Left hindlimb (tissue), 1 donor: Measurements from ENCODE around the gene NOL6.

ENCODE experiments used
- DNase-seq: peaks from one replicate; pipeline ENCODE4 v3.0.0-alpha.2; 2018

Gene NOL6

GRCh38 chr9:33447799-33448553, 25.7 kb downstream of the NOL6 start:
- DNase-seq = no peak

- peak; percentile 77 for DNase-seq
Observed at GRCh38 chr9:33446946-33447798, 26.6 kb downstream of the NOL6 start, which contains the start of gene AQP3. Gene AQP3, minus strand, starts transcription at chr9:33447593. Its CDS starts 63 bp downstream, at chr9:33447530.

DNA sequence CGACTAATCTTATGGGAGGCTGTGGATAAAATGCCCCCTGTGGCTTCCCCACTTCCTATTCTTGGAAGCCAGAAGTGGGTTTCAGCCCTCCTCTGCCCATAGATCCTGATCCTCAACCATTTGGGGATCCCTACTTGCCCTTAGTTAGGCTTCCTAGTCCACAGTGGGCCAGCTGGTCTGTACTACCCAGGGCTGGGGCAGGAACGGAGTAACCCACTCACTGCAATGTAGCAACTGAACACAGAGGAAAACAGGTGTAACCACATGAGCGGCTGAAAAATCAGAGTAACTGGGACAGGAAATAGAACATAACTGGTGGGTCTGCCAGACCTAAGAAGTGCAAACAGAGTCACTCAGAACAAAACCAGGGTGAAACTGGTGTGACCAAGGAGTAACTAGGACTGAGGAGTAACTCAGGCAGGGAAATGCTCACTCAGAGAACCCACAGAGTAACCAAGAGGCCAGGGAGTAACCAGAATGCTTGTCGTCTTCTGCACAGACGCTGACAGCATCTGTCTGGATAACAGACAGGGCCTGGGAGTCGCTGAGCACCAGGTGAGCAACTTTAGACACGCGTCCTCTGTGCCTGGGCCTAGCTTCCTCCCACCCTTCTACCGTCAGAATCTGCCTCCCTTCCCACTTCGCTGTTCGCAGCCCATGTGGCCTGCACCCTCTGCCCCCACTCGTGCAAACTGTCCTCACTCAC, 27.3 kb downstream of the NOL6 start:
- DNase-seq = no peak

- DNase-seq = no peak
Observed at GRCh38 chr9:33445389-33446239, 28.1 kb downstream of the NOL6 start.

- DNase-seq = no peak
Observed at GRCh38 chr9:33443464-33444154, 30.1 kb downstream of the NOL6 start.

GRCh38 chr9:33443047-33443446, 30.7 kb downstream of the NOL6 start:
- no peak for DNase-seq

- DNase-seq = no peak
Observed at GRCh38 chr9:33442125-33442524, 31.6 kb downstream of the NOL6 start.

DNA sequence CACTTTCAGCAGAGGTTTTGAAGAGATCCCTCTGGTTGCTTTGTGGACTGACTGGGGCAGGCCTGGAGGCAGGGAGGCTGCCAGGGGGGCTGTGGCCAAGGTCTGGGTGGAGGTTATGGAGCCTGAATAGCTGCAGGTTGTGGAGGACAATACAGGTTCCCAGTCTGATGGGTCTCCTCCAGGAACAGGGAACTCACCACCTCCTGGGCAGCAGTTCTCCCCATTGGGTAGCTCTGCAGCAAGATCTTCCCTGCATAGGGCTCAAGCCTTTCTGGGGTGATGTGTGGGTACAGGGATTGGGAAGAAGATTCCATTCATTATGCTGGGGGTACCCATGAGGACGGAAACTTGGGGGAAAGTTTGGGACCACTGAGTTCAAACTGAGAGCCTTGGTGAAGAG, 33.1 kb downstream of the NOL6 start:
- no peak for DNase-seq

GRCh38 chr9:33440204-33440603, 33.5 kb downstream of the NOL6 start:
- no peak for DNase-seq

DNA sequence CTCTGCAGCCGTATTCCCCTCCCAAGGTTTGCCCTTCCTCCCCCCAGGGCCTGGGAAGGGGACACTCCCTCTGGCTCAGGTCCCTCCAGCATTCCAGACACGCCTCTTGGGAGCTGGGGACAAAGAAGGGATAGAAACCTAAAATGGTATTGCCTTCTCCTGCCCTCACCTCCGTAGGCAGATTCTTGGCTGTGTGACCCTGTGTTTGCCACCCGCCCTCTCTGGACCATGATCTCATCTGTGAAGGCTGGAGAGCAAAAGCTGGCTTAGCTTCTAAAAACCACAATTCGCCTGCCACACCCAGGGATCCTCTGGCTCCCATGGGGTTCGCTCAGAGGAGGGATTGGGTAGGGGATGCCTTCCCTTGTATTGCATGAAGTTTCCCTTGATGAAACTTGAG, 34.0 kb downstream of the NOL6 start:
- DNase-seq = no peak

DNA sequence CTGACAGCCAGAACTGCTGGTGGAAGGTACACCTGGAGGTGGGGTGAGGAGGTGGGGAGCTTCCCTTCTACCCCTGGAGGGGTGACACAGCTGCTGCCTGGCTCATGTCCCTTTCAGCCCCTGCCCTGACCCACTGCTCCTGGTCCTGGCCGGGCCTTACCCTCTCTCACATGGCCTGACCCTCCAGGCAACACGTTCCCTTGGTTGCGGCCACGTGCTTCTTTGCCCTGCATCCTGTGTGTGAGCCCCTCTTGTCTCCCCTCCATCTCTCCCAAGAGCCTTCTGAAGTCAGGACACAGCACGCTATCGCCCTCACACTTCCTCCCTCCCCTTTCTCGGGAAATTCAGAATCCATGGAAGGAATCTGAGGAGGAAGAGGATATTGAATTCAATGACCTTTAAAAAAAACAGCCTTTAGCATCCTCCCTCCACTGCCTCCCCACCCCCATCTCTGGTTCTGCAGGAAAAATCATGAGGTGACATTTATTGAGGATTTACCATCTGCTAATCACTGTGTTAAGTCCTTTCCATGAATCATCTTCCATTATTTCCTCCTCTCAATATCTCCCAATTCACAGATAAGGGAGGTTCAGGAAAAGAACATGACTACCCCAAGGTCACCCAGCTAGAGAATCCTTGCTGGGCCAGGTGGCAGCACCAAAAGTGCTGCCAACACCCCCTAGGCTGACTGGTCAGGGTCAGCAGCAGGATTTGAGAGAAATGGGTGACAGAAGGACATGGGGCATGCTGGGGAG, 34.6 kb downstream of the NOL6 start:
- no peak for DNase-seq

DNA sequence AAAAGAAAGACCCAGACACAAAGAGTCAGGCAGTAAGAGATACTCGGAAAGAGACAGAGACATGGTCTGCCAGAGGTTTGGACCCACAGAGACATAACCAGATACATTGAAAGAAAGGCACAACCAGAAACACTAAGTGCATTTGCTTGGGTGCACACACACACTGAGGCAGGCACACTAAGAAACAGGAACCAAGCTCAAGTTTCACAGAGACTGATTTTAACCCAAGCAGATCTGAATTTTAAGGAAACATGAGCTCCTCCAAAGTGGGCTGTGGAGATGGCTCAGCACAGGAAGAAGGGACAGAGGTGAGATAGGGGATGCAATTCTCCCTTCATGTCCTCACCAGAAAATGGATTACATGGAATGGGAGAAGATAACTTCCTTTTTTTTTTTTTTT, 35.8 kb downstream of the NOL6 start:
- DNase-seq = no peak

GRCh38 chr9:33437205-33437604, 36.5 kb downstream of the NOL6 start:
- DNase-seq = no peak

GRCh38 chr9:33436445-33436844, 37.3 kb downstream of the NOL6 start:
- no peak for DNase-seq

DNA sequence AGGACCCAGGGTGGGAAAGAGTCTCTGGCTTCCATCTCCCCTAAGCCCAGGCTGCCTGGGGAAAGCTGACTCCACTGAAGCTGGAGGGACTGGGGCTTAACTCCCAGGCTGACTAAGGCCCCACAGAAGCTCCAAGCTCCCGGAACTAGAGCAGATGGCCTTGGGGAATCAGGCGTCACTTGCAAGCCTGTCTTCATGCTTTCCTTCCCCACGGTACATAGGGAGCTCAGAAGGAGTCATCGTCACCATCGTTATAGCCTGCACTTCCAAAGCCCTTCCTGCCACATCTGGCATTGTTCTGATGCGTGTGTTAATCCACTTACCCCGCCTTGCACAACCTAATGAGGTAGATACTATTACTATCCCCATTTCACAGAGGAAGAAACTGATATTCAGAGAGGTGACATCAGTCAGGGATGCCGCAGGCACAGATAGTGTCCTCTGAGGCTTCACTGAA, 37.9 kb downstream of the NOL6 start:
- DNase-seq = no peak

DNA sequence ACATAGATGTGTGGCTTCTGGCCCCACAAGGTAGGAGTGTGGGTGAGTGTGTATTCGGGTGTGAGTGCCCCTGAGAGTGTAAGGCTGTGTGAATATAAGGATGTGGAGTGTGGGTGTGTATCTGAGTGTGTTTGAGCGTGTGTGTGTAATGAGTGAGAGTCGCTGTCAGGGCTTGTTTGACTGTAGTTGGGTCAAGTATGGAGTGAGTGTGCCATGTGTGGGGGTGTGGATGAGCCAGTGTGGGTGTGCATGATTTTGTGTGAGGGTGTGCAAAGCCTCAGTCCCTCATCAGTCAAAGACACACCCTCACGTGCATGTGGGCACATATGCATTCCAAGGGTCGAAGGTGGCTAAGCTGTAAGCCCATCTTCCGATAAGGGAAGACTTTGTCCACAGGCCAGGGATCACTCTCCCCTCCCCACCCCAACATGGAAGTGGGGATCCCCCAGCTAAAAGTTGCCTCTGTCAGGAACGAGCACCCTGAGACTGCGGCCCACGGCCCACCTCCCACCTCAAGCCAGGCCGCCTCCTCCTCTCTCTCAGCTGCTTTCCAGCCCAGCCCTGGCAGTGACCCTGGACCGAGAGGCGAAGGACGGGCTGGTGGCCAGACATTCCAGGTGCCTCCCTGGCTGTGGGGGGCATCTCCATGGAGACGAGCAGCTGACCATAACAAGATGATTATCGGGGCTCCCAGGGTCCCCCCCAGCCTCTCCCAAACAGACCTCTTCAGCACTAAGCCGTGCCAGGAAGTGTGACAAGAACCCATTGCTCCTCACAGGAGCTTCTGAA, 39.2 kb downstream of the NOL6 start:
- no peak for DNase-seq

GRCh38 chr9:33433871-33434270, 39.9 kb downstream of the NOL6 start:
- DNase-seq = no peak

DNA sequence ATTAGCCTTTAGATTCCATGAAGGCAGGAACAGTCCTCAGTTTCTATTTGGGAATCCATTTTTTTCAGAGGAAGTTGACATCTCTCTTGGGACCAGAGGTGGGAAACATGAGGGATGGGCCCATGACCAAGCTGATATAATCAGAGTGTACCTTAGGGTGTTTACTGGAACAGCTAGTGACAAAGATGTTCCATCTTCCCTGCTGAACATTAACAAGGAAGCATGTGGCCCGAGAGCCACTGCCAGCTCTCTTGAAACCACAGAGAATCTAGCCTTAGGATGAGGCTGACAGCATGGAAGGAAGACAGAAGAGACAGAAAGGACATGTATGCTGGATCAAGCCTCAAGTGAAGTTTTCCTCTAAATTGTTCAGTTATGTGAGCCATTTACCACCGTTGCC, 42.3 kb downstream of the NOL6 start:
- DNase-seq = no peak

GRCh38 chr9:33430942-33431341, 42.8 kb downstream of the NOL6 start:
- no peak for DNase-seq
